HepG2 (cell line): Measurements from ENCODE around the gene MPC1. TPM values are rescaled to one million over a fixed set of nuclear protein-coding genes. Genes with fewer than 3 reads are reported as not detected.

Experiments
- ERF ChIP-seq: IDR thresholded peaks from 2 replicates; pipeline ENCODE4 v1.6.1; 2018; ENCODE audit warnings: missing biosample characterization, missing genetic modification reagents
- FIP1L1 ChIP-seq: fragments of 200-400 bp; formaldehyde crosslinking; IDR thresholded peaks from 2 replicates; pipeline ENCODE4 v1.6.1; 2018; ENCODE audit warnings: low read depth, mild to moderate bottlenecking, low read length, moderate library complexity, borderline replicate concordance; ENCODE audit not compliant: insufficient read depth
- FOXM1 ChIP-seq: sonication (generic); formaldehyde crosslinking; IDR thresholded peaks from 2 replicates; pipeline ENCODE4 v1.5.0; 2020; ENCODE audit warnings: missing genetic modification reagents
- HCFC1 ChIP-seq: fragments of 150-350 bp; IDR thresholded peaks from 2 replicates; pipeline ENCODE4 v1.6.1; 2014; ENCODE audit warnings: low read depth, low read length
- IRF2 ChIP-seq: IDR thresholded peaks from 2 replicates; pipeline ENCODE4 v1.6.1; 2018; ENCODE audit warnings: missing genetic modification reagents, missing compliant biosample characterization
- ISX ChIP-seq: sonication (generic); formaldehyde crosslinking; conservative IDR thresholded peaks from 2 replicates; pipeline ENCODE4 v1.5.0; 2020; ENCODE audit warnings: missing genetic modification reagents
- JUN ChIP-seq: sonication (generic); formaldehyde crosslinking; IDR thresholded peaks from 2 replicates; pipeline ENCODE4 v1.4.0; 2020; ENCODE audit warnings: mild to moderate bottlenecking, missing genetic modification reagents
- NBN ChIP-seq: fragments of 450-650 bp; conservative IDR thresholded peaks from 2 replicates; pipeline ENCODE4 v1.6.1; 2017
- PBX3 ChIP-seq: sonication (generic); formaldehyde crosslinking; IDR thresholded peaks from 2 replicates; pipeline ENCODE4 v1.8.1; 2023; ENCODE audit warnings: missing genetic modification reagents, inconsistent platforms, borderline replicate concordance
- RARG ChIP-seq: sonication (generic); formaldehyde crosslinking; IDR thresholded peaks from 2 replicates; pipeline ENCODE4 v1.4.0; 2020; ENCODE audit warnings: low read depth, mild to moderate bottlenecking, missing genetic modification reagents
- SKIL ChIP-seq: sonication (generic); formaldehyde crosslinking; IDR thresholded peaks from 2 replicates; pipeline ENCODE4 v1.8.0; 2022; ENCODE audit warnings: missing genetic modification reagents, mild to moderate bottlenecking, moderate library complexity, borderline replicate concordance
- YEATS4 ChIP-seq: sonication (generic); formaldehyde crosslinking; IDR thresholded peaks from 2 replicates; pipeline ENCODE4 v1.4.0; 2020; ENCODE audit warnings: missing genetic modification reagents, borderline replicate concordance
- ZBTB26 ChIP-seq: IDR thresholded peaks from 2 replicates; pipeline ENCODE4 v1.6.1; 2016; ENCODE audit warnings: missing compliant biosample characterization, missing genetic modification reagents, borderline replicate concordance
- ZBTB46 ChIP-seq: sonication (generic); formaldehyde crosslinking; IDR thresholded peaks from 2 replicates; pipeline ENCODE4 v1.4.0; 2020; ENCODE audit warnings: mild to moderate bottlenecking, missing genetic modification reagents, borderline replicate concordance
- ZFP36L2 ChIP-seq: sonication (generic); formaldehyde crosslinking; IDR thresholded peaks from 2 replicates; pipeline ENCODE4 v1.4.0; 2020; ENCODE audit warnings: missing genetic modification reagents
- ZFY ChIP-seq: sonication (generic); formaldehyde crosslinking; IDR thresholded peaks from 2 replicates; pipeline ENCODE4 v1.4.0; 2020; ENCODE audit warnings: missing genetic modification reagents
- ZNF496 ChIP-seq: sonication (generic); formaldehyde crosslinking; IDR thresholded peaks from 2 replicates; pipeline ENCODE4 v1.8.1; 2023; ENCODE audit warnings: mild to moderate bottlenecking, moderate library complexity, missing genetic modification reagents; ENCODE audit not compliant: insufficient replicate concordance
- ZNF530 ChIP-seq: sonication (generic); formaldehyde crosslinking; IDR thresholded peaks from 2 replicates; pipeline ENCODE4 v1.5.0; 2020; ENCODE audit warnings: low read depth, mild to moderate bottlenecking, missing genetic modification reagents
- ZNF569 ChIP-seq: sonication (generic); formaldehyde crosslinking; IDR thresholded peaks from 2 replicates; pipeline ENCODE4 v1.5.0; 2020; ENCODE audit warnings: mild to moderate bottlenecking, missing genetic modification reagents, moderate library complexity, borderline replicate concordance
- ZNF589 ChIP-seq: sonication (generic); formaldehyde crosslinking; conservative IDR thresholded peaks from 2 replicates; pipeline ENCODE4 v1.8.0; 2022; ENCODE audit warnings: mild to moderate bottlenecking, moderate library complexity, missing genetic modification reagents
- polyA plus RNA-seq, 8 experiments: library from polyadenylated mRNA; depleted of rRNA in 3 of 8; stranded (reverse) in 7 of 8; unstranded in 1 of 8; fragments of >200 nt; fragmentation: Illumina TruSeq in 4 of 8; extraction: Trizol in 4 of 8; gene quantifications; 2 replicates each; pipeline versions ENCODE4 v1.2.1 to v1.2.3, GENCODE V29; 2011 to 2016; ENCODE audit warnings: low read depth in 4 of 8, missing spikeins in 1 of 8, mixed read lengths in 1 of 8; ENCODE audit not compliant: insufficient read depth in 1 of 8
- total RNA-seq, 5 experiments: library from RNA; depleted of rRNA; stranded (reverse); fragments of >200 nt; fragmentation: Illumina TruSeq; extraction: Trizol; gene quantifications; 2 replicates each; pipeline ENCODE4 v1.2.3, GENCODE V29; 2016; ENCODE audit warnings: low read depth in 1 of 5

MPC1 gene
- total and polyA plus RNA-seq, 2 of the 13 experiments (the other 11 are each of a cell fraction or from before 2014, with no cell fraction given) = 189 to 214 TPM

GRCh38 chr6:166330612-166331011 is 52.1 kb downstream of the MPC1 start (continued):
- no peak for TF ChIP-seq ZBTB46 (CRISPR knock-in tag)
- TF ChIP-seq IRF2 = peak; percentile 82
- TF ChIP-seq ZFP36L2 (CRISPR knock-in tag) = no peak
- no peak for TF ChIP-seq PBX3 (CRISPR knock-in tag)
- no peak for TF ChIP-seq RARG (CRISPR knock-in tag)
- no peak for TF ChIP-seq ZFY (CRISPR knock-in tag)
- TF ChIP-seq JUN (CRISPR knock-in tag) = no peak
- TF ChIP-seq ZNF569 (CRISPR knock-in tag) = no peak
- no peak for TF ChIP-seq ZNF496
- TF ChIP-seq ZNF589 (CRISPR knock-in tag) = no peak
- TF ChIP-seq ISX (CRISPR knock-in tag) = no peak
- 0 out of 2 replicates have a peak, but pooled peaks have one; percentile 35 for TF ChIP-seq YEATS4 (CRISPR knock-in tag)
- no peak for TF ChIP-seq NBN
- no peak for TF ChIP-seq FOXM1 (CRISPR knock-in tag)
- no peak for TF ChIP-seq ZNF530 (CRISPR knock-in tag)
- no peak for TF ChIP-seq HCFC1
- peak; percentile 72 for TF ChIP-seq ZBTB26
- peak; percentile 79; the same call in 1 of the 2 replicates for TF ChIP-seq ERF
- TF ChIP-seq SKIL (CRISPR knock-in tag) = no peak
- TF ChIP-seq FIP1L1 = no peak
